HepG2 (cell line): Measurements from ENCODE around the gene MEG3. TPM values are rescaled to one million over a fixed set of nuclear protein-coding genes. Genes with fewer than 3 reads are reported as not detected.

Source experiments
- FOSL2 ChIP-seq: sonication (generic); formaldehyde crosslinking; IDR thresholded peaks from 2 replicates; pipeline ENCODE4 v1.4.0; 2020; ENCODE audit warnings: missing genetic modification reagents
- ISX ChIP-seq: sonication (generic); formaldehyde crosslinking; conservative IDR thresholded peaks from 2 replicates; pipeline ENCODE4 v1.5.0; 2020; ENCODE audit warnings: missing genetic modification reagents
- MIER2 ChIP-seq: IDR thresholded peaks from 2 replicates; pipeline ENCODE4 v1.6.1; 2016; ENCODE audit warnings: missing biosample characterization, missing genetic modification reagents
- SSRP1 ChIP-seq: IDR thresholded peaks from 2 replicates; pipeline ENCODE4 v1.6.1; 2016; ENCODE audit warnings: control low read depth
- XBP1 ChIP-seq: sonication (generic); formaldehyde crosslinking; IDR thresholded peaks from 2 replicates; pipeline ENCODE4 v1.5.0; 2020; ENCODE audit warnings: missing genetic modification reagents
- ZBTB26 ChIP-seq: IDR thresholded peaks from 2 replicates; pipeline ENCODE4 v1.6.1; 2016; ENCODE audit warnings: missing compliant biosample characterization, missing genetic modification reagents, borderline replicate concordance
- ZBTB49 ChIP-seq: sonication (generic); formaldehyde crosslinking; IDR thresholded peaks from 2 replicates; pipeline ENCODE4 v1.4.0; 2020; ENCODE audit warnings: missing genetic modification reagents, borderline replicate concordance
- ZNF160 ChIP-seq: sonication (generic); formaldehyde crosslinking; IDR thresholded peaks from 2 replicates; pipeline ENCODE4 v1.8.0; 2022; ENCODE audit warnings: mild to moderate bottlenecking, inconsistent platforms, missing genetic modification reagents
- ZNF513 ChIP-seq: sonication (generic); formaldehyde crosslinking; conservative IDR thresholded peaks from 2 replicates; pipeline ENCODE4 v1.5.0; 2020; ENCODE audit warnings: missing genetic modification reagents
- ZNF556 ChIP-seq: sonication (generic); formaldehyde crosslinking; IDR thresholded peaks from 2 replicates; pipeline ENCODE4 v1.4.0; 2020; ENCODE audit warnings: mild to moderate bottlenecking, missing genetic modification reagents, borderline replicate concordance
- ZNF761 ChIP-seq: sonication (generic); formaldehyde crosslinking; conservative IDR thresholded peaks from 2 replicates; pipeline ENCODE4 v1.4.0; 2020; ENCODE audit warnings: mild to moderate bottlenecking, missing genetic modification reagents
- ZSCAN22 ChIP-seq: sonication (generic); formaldehyde crosslinking; IDR thresholded peaks from 2 replicates; pipeline ENCODE4 v1.4.0; 2020; ENCODE audit warnings: mild to moderate bottlenecking, missing genetic modification reagents
- polyA plus RNA-seq, 8 experiments: library from polyadenylated mRNA; depleted of rRNA in 3 of 8; stranded (reverse) in 7 of 8; unstranded in 1 of 8; fragments of >200 nt; fragmentation: Illumina TruSeq in 4 of 8; extraction: Trizol in 4 of 8; gene quantifications; 2 replicates each; pipeline versions ENCODE4 v1.2.1 to v1.2.3, GENCODE V29; 2011 to 2016; ENCODE audit warnings: low read depth in 4 of 8, missing spikeins in 1 of 8, mixed read lengths in 1 of 8; ENCODE audit not compliant: insufficient read depth in 1 of 8
- total RNA-seq, 5 experiments: library from RNA; depleted of rRNA; stranded (reverse); fragments of >200 nt; fragmentation: Illumina TruSeq; extraction: Trizol; gene quantifications; 2 replicates each; pipeline ENCODE4 v1.2.3, GENCODE V29; 2016; ENCODE audit warnings: low read depth in 1 of 5
- TF ChIP-seq, protein P1 (sequence below): sonication (generic); formaldehyde crosslinking; IDR thresholded peaks from 2 replicates; pipeline ENCODE4 v1.8.0; 2022; ENCODE audit warnings: missing genetic modification reagents, mild to moderate bottlenecking, borderline replicate concordance
- TF ChIP-seq, protein P2 (sequence below): sonication (generic); formaldehyde crosslinking; IDR thresholded peaks from 2 replicates; pipeline ENCODE4 v1.8.0; 2022; ENCODE audit warnings: mild to moderate bottlenecking, missing genetic modification reagents, moderate library complexity
- TF ChIP-seq, protein P3 (sequence below): sonication (generic); formaldehyde crosslinking; conservative IDR thresholded peaks from 2 replicates; pipeline ENCODE4 v1.4.0; 2020; ENCODE audit warnings: missing genetic modification reagents

The MEG3 gene
- total and polyA plus RNA-seq, 2 of the 13 experiments (the other 11 are each of a cell fraction or from before 2014, with no cell fraction given) = 0.17 TPM; not detected in 1

GRCh38 chr14:100815478-100816285 lies 10.2 kb upstream of the MEG3 start (continued):
- TF ChIP-seq, protein P1, sequence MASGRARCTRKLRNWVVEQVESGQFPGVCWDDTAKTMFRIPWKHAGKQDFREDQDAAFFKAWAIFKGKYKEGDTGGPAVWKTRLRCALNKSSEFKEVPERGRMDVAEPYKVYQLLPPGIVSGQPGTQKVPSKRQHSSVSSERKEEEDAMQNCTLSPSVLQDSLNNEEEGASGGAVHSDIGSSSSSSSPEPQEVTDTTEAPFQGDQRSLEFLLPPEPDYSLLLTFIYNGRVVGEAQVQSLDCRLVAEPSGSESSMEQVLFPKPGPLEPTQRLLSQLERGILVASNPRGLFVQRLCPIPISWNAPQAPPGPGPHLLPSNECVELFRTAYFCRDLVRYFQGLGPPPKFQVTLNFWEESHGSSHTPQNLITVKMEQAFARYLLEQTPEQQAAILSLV (CRISPR knock-in tag) = peak; percentile 49; the same call in 1 of the 2 replicates
- peak; percentile 83 for TF ChIP-seq FOSL2
- peak; percentile 57 for TF ChIP-seq MIER2 (CRISPR knock-in tag)
- no peak for TF ChIP-seq ZNF761 (CRISPR knock-in tag)
- no peak for TF ChIP-seq ZSCAN22
- no peak for TF ChIP-seq SSRP1 (CRISPR knock-in tag)
- no peak for TF ChIP-seq XBP1 (CRISPR knock-in tag)
- no peak for TF ChIP-seq ZNF160 (CRISPR knock-in tag)
- TF ChIP-seq, protein P2, sequence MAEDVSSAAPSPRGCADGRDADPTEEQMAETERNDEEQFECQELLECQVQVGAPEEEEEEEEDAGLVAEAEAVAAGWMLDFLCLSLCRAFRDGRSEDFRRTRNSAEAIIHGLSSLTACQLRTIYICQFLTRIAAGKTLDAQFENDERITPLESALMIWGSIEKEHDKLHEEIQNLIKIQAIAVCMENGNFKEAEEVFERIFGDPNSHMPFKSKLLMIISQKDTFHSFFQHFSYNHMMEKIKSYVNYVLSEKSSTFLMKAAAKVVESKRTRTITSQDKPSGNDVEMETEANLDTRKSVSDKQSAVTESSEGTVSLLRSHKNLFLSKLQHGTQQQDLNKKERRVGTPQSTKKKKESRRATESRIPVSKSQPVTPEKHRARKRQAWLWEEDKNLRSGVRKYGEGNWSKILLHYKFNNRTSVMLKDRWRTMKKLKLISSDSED (CRISPR knock-in tag) = no peak
- TF ChIP-seq ZBTB49 (CRISPR knock-in tag) = no peak
- TF ChIP-seq, protein P3, sequence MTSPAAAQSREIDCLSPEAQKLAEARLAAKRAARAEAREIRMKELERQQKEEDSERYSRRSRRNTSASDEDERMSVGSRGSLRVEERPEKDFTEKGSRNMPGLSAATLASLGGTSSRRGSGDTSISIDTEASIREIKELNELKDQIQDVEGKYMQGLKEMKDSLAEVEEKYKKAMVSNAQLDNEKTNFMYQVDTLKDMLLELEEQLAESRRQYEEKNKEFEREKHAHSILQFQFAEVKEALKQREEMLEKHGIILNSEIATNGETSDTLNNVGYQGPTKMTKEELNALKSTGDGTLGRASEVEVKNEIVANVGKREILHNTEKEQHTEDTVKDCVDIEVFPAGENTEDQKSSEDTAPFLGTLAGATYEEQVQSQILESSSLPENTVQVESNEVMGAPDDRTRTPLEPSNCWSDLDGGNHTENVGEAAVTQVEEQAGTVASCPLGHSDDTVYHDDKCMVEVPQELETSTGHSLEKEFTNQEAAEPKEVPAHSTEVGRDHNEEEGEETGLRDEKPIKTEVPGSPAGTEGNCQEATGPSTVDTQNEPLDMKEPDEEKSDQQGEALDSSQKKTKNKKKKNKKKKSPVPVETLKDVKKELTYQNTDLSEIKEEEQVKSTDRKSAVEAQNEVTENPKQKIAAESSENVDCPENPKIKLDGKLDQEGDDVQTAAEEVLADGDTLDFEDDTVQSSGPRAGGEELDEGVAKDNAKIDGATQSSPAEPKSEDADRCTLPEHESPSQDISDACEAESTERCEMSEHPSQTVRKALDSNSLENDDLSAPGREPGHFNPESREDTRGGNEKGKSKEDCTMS (CRISPR knock-in tag) = no peak
- TF ChIP-seq ZBTB26 (CRISPR knock-in tag) = 0 out of 2 replicates have a peak, but pooled peaks have one; percentile 57
- no peak for TF ChIP-seq ISX
- no peak for TF ChIP-seq ZNF556 (CRISPR knock-in tag)
- TF ChIP-seq ZNF513 (CRISPR knock-in tag) = no peak
